Esophagus muscularis mucosa (tissue), 4 donors: ENCODE measurements around the gene CORO6. TPM values are rescaled to one million over a fixed set of nuclear protein-coding genes. Genes with fewer than 3 reads are reported as not detected.

ENCODE experiments used
- DNase-seq: peaks from one replicate; pipeline ENCODE4 v3.0.0-alpha.2; 2017; ENCODE audit errors: extremely low spot score
- H3K27ac ChIP-seq, 4 donors: fragments of 200-600 bp; sonication (generic); replicated peaks in 1 of 4; 1 replicate in 3 of 4; 2 replicates in 1 of 4; pipeline ENCODE4 v1.5.1; 2016 to 2019; ENCODE audit warnings: mild to moderate bottlenecking in 1 of 4
- H3K27me3 ChIP-seq, 4 donors: fragments of 200-600 bp; sonication (generic); one replicate each; pipeline versions ENCODE4 v1.5.1 to v1.6.0; 2016 to 2019
- H3K36me3 ChIP-seq, 4 donors: fragments of 200-600 bp; sonication (generic); one replicate each; pipeline ENCODE4 v1.5.1; 2016 to 2019
- H3K4me1 ChIP-seq, 4 donors: fragments of 200-600 bp; sonication (generic); one replicate each; pipeline ENCODE4 v1.5.1; 2016 to 2019
- H3K4me3 ChIP-seq, 4 donors: fragments of 200-600 bp; sonication (generic); 1 replicate in 2 of 4; 2 replicates in 2 of 4; pipeline ENCODE4 v1.5.1; 2016 to 2019; ENCODE audit warnings: mild to moderate bottlenecking in 4 of 4, moderate library complexity in 1 of 4
- H3K9me3 ChIP-seq, 4 donors: fragments of 200-600 bp; sonication (generic); 1 replicate in 3 of 4; 2 replicates in 1 of 4; pipeline ENCODE4 v1.5.1; 2016 to 2019
- CTCF ChIP-seq, 3 experiments: fragments of 200-600 bp in 2 of 3; fragments of 450-650 bp in 1 of 3; sonication (generic) in 2 of 3; IDR thresholded peaks; one replicate each; pipeline ENCODE4 v1.5.1; 2017 to 2019; ENCODE audit warnings: antibody characterized with exemption in 3 of 3, mild to moderate bottlenecking in 2 of 3, moderate library complexity in 1 of 3
- EP300 ChIP-seq: sonication (generic); formaldehyde crosslinking; IDR thresholded peaks from one replicate; pipeline ENCODE4 v1.6.1; 2017; ENCODE audit warnings: antibody characterized with exemption
- POLR2A ChIP-seq: fragments of 450-650 bp; IDR thresholded peaks from one replicate; pipeline ENCODE4 v1.6.1; 2017; ENCODE audit warnings: antibody characterized with exemption, moderate library complexity, mild to moderate bottlenecking, low read depth
- POLR2AphosphoS5 ChIP-seq, 2 donors: sonication (generic); formaldehyde crosslinking; IDR thresholded peaks; one replicate each; pipeline ENCODE4 v1.6.1; 2017; ENCODE audit warnings: antibody characterized with exemption in 2 of 2
- WGBS: methylation state at CpG from one replicate; pipeline ENCODE4 v1.1.5; 2018; 5-methylcytosine and 5-hydroxymethylcytosine counted together
- intact Hi-C: fragments of 100-400 bp; cut with DNase I; formaldehyde crosslinking; loops from one replicate; pipeline ENCODE4 v1.15.1; 2023
- total RNA-seq, 4 donors: library from RNA; depleted of rRNA; stranded (reverse); fragments of >200 nt; gene quantifications; one replicate each; pipeline versions ENCODE4 v1.1.0 to v1.2.1, GENCODE V29; 2016

Gene CORO6
- total RNA-seq, 4 donors from 2014 or later: 43.7 to 67.7 (median 46.9) TPM

- 0% methylated on average over 3 of the region's 63 CpGs for WGBS
- H3K27ac ChIP-seq: peak overlapping the region; percentile 85 to 91 (median 89)
- TF ChIP-seq CTCF (IDR thresholded peaks at IDR 0.05): peak; percentile 29 to 58 (median 33)
- TF ChIP-seq POLR2A: no peak
- no peak for DNase-seq
- H3K4me1 ChIP-seq: peaks cover 30 to 76% (median 62%) of the 10 kb centered on the region in 4 donors
- no peaks in the 10 kb centered on the region for H3K9me3 ChIP-seq
- peak overlapping the region; percentile 68 to 78 (median 71) for H3K4me3 ChIP-seq
- H3K27me3 ChIP-seq: no peaks in the 10 kb centered on the region
- H3K36me3 ChIP-seq: peaks cover 0 to 18% (median 2%) of the 10 kb centered on the region in 4 donors
- intact Hi-C loops: no loop called here
Observed at GRCh38 chr17:29567554-29568330, 55.0 kb downstream of the CORO6 start.

DNA sequence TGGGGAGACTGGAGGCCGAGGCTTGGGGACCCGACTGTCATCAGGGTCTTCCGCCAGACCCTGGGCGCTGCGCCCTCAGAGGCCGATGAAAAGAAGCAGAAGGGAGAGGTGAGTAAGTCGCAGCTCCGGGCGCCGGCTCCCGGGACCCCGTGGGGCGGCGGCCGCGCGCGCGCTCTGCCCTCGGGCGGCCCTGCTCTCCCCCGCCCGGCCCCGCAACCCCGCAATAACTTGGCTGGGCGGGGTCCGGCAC lies 55.5 kb downstream of the CORO6 start:
- H3K36me3 ChIP-seq: peaks cover 4 to 23% (median 7%) of the 10 kb centered on the region in 4 donors
- 0% methylated on average over 6 of the region's 27 CpGs for WGBS
- H3K4me3 ChIP-seq: peak overlapping the region; percentile 68 to 78 (median 71)
- peaks cover 26 to 76% (median 57%) of the 10 kb centered on the region in 4 donors for H3K4me1 ChIP-seq
- H3K9me3 ChIP-seq: no peaks in the 10 kb centered on the region
- DNase-seq: no peak
- H3K27me3 ChIP-seq: no peaks in the 10 kb centered on the region
- intact Hi-C loops: no loop called here
- TF ChIP-seq POLR2AphosphoS5 (IDR thresholded peaks at IDR 0.05) (no peak), EP300 (no peak), CTCF (IDR thresholded peaks at IDR 0.05) (no peak), POLR2A (no peak)
- H3K27ac ChIP-seq: peak overlapping the region; percentile 85 to 91 (median 89)

GRCh38 chr17:29566473-29567303 lies 56.0 kb downstream of the CORO6 start, which contains the start of gene ABHD15:
ABHD15 (minus strand) TSS chr17:29567037; CDS start chr17:29566966, 71 bp downstream.
- Histone ChIP-seq H3K4me1 (peaks cover 28 to 76% (median 55%) of the 10 kb centered on the region in 4 donors), H3K36me3 (peaks cover 4 to 24% (median 10%) of the 10 kb centered on the region in 4 donors), H3K4me3 (peak within 1 kb of the TSS; percentile 68 to 78 (median 71)), H3K9me3 (no peaks in the 10 kb centered on the region), H3K27ac (peak within 1 kb of the TSS; percentile 85 to 91 (median 89)), H3K27me3 (no peaks in the 10 kb centered on the region)
- intact Hi-C loops: no loop called here
- no peak for DNase-seq
- 3% methylated on average over 45 of the region's 94 CpGs for WGBS
- no peak for TF ChIP-seq POLR2A
- TF ChIP-seq POLR2AphosphoS5 (IDR thresholded peaks at IDR 0.05): peak; percentile 53 to 90
- no peak for TF ChIP-seq EP300
- peak in 1 of 3 experiments; percentile 14 for TF ChIP-seq CTCF (IDR thresholded peaks at IDR 0.05)

- intact Hi-C loops: no loop called here
- peak overlapping the region; percentile 85 to 91 (median 89) for H3K27ac ChIP-seq
Observed at GRCh38 chr17:29565643-29566472, 56.9 kb downstream of the CORO6 start.

More at GRCh38 chr17:29565643-29566472, 56.9 kb downstream of the CORO6 start:
- no peak for DNase-seq
- no peaks in the 10 kb centered on the region for H3K27me3 ChIP-seq
- H3K4me1 ChIP-seq: peaks cover 32 to 73% (median 56%) of the 10 kb centered on the region in 4 donors
- peaks cover 4 to 20% (median 11%) of the 10 kb centered on the region in 4 donors for H3K36me3 ChIP-seq
- H3K9me3 ChIP-seq: no peaks in the 10 kb centered on the region
- WGBS: 26% methylated on average over 25 of the region's 55 CpGs
- H3K4me3 ChIP-seq: peak overlapping the region; percentile 68 to 78 (median 71)
- TF ChIP-seq EP300: no peak
- TF ChIP-seq POLR2A: no peak
- peak in 1 of 3 experiments; percentile 4 for TF ChIP-seq CTCF (IDR thresholded peaks at IDR 0.05)
- TF ChIP-seq POLR2AphosphoS5 (IDR thresholded peaks at IDR 0.05): no peak
